Spleen (tissue), 7 donors: ENCODE results near the gene CCDC126.

Experiments used
- POLR2A ChIP-seq, 3 donors: fragments of 450-650 bp; IDR thresholded peaks; one replicate each; pipeline ENCODE4 v1.5.1; 2017; ENCODE audit warnings: antibody characterized with exemption in 3 of 3, mild to moderate bottlenecking in 1 of 3
- TF ChIP-seq, protein P1 (sequence below), 11 experiments: fragments of 200-600 bp in 7 of 11; fragments of 450-650 bp in 4 of 11; sonication (generic) in 4 of 11; IDR thresholded peaks in 8 of 11; conservative IDR thresholded peaks in 3 of 11; 1 replicate in 7 of 11; 2 replicates in 4 of 11; pipeline versions ENCODE4 v1.4.0 to v1.8.0; 2016 to 2021; ENCODE audit warnings: antibody characterized with exemption in 11 of 11, inconsistent platforms in 4 of 11, mild to moderate bottlenecking in 1 of 11
- donor health status: DM: no; HTN: no; CAD: no; lungs with moderate emphysema.
- donor health status: DM: no; HTN: no; CAD: no.
- donor health status: DM: no; HTN: no; CAD: no.

DNA sequence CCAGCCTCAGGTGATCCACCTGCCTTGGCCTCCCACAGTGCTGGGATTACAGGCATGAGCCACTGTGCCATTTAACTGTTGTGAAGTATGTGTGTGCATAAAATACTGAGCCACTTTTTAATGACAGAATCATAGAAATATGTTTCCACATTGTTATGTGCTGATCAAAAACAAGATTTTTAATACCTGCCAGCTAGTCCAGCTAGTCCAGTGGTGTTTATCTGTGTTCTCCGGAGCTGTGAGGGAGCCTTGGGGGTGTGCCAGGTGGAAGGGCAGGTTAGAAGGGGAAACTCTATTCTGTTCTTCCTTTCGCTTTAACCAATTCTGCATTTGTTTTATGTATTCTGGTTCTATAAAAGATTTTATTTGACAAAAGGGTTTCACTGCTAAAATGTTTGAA, 89.8 kb downstream of the CCDC126 start:
- no peak for TF ChIP-seq POLR2A (IDR thresholded peaks at IDR 0.05)
- TF ChIP-seq, protein P1, sequence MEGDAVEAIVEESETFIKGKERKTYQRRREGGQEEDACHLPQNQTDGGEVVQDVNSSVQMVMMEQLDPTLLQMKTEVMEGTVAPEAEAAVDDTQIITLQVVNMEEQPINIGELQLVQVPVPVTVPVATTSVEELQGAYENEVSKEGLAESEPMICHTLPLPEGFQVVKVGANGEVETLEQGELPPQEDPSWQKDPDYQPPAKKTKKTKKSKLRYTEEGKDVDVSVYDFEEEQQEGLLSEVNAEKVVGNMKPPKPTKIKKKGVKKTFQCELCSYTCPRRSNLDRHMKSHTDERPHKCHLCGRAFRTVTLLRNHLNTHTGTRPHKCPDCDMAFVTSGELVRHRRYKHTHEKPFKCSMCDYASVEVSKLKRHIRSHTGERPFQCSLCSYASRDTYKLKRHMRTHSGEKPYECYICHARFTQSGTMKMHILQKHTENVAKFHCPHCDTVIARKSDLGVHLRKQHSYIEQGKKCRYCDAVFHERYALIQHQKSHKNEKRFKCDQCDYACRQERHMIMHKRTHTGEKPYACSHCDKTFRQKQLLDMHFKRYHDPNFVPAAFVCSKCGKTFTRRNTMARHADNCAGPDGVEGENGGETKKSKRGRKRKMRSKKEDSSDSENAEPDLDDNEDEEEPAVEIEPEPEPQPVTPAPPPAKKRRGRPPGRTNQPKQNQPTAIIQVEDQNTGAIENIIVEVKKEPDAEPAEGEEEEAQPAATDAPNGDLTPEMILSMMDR (IDR thresholded peaks at IDR 0.05 in 8 of 11, conservative IDR thresholded peaks at IDR 0.05 in 3 of 11) = no peak
